ENCODE results near the gene CHST15. TPM values are rescaled to one million over a fixed set of nuclear protein-coding genes. Genes with fewer than 3 reads are reported as not detected.

The CHST15 gene
- total and polyA plus RNA-seq, 2 of the 8 experiments (the other 6 are each of a cell fraction or from before 2014, with no cell fraction given): 8.8 to 9.1 TPM

DNA sequence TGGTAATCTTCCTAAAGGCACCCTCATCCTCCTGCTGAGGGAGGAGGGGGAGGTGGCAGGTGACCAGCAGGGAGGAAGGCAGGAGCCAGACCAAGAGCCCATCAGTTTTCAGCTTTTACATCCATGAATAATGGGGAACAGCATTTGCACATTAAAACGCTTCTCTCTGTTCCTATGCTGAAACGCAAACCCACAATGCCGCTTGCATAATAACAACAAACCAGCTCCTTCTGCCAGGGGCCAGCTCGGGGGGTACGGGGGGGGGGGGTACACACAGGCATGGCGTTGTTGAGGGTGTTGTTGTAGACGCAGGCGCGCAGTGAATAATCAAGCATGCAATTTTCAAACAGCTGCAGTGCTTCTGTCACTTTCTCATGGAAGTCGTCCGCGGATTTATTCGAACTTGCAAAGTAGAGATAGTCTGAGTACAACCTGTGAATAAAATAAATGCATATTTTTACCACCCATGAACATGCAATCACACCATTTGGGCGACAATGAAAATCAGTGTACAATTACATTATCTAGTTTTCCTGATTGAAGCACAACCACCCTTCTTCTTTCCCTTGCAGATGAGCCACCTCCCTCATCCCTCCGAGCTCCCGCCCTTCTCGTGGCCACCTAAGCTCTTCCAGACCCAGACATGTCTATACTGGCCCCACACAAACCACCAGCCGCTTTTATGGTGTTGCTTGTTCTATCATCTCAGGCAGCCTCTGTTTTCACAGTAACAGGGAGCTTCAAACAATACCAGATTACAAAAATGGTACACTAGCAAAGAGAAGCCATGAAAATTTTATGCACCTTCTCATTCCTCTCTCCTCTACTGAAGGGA lies 72.2 kb downstream of the CHST15 start (continued):
- TF ChIP-seq, protein P1, sequence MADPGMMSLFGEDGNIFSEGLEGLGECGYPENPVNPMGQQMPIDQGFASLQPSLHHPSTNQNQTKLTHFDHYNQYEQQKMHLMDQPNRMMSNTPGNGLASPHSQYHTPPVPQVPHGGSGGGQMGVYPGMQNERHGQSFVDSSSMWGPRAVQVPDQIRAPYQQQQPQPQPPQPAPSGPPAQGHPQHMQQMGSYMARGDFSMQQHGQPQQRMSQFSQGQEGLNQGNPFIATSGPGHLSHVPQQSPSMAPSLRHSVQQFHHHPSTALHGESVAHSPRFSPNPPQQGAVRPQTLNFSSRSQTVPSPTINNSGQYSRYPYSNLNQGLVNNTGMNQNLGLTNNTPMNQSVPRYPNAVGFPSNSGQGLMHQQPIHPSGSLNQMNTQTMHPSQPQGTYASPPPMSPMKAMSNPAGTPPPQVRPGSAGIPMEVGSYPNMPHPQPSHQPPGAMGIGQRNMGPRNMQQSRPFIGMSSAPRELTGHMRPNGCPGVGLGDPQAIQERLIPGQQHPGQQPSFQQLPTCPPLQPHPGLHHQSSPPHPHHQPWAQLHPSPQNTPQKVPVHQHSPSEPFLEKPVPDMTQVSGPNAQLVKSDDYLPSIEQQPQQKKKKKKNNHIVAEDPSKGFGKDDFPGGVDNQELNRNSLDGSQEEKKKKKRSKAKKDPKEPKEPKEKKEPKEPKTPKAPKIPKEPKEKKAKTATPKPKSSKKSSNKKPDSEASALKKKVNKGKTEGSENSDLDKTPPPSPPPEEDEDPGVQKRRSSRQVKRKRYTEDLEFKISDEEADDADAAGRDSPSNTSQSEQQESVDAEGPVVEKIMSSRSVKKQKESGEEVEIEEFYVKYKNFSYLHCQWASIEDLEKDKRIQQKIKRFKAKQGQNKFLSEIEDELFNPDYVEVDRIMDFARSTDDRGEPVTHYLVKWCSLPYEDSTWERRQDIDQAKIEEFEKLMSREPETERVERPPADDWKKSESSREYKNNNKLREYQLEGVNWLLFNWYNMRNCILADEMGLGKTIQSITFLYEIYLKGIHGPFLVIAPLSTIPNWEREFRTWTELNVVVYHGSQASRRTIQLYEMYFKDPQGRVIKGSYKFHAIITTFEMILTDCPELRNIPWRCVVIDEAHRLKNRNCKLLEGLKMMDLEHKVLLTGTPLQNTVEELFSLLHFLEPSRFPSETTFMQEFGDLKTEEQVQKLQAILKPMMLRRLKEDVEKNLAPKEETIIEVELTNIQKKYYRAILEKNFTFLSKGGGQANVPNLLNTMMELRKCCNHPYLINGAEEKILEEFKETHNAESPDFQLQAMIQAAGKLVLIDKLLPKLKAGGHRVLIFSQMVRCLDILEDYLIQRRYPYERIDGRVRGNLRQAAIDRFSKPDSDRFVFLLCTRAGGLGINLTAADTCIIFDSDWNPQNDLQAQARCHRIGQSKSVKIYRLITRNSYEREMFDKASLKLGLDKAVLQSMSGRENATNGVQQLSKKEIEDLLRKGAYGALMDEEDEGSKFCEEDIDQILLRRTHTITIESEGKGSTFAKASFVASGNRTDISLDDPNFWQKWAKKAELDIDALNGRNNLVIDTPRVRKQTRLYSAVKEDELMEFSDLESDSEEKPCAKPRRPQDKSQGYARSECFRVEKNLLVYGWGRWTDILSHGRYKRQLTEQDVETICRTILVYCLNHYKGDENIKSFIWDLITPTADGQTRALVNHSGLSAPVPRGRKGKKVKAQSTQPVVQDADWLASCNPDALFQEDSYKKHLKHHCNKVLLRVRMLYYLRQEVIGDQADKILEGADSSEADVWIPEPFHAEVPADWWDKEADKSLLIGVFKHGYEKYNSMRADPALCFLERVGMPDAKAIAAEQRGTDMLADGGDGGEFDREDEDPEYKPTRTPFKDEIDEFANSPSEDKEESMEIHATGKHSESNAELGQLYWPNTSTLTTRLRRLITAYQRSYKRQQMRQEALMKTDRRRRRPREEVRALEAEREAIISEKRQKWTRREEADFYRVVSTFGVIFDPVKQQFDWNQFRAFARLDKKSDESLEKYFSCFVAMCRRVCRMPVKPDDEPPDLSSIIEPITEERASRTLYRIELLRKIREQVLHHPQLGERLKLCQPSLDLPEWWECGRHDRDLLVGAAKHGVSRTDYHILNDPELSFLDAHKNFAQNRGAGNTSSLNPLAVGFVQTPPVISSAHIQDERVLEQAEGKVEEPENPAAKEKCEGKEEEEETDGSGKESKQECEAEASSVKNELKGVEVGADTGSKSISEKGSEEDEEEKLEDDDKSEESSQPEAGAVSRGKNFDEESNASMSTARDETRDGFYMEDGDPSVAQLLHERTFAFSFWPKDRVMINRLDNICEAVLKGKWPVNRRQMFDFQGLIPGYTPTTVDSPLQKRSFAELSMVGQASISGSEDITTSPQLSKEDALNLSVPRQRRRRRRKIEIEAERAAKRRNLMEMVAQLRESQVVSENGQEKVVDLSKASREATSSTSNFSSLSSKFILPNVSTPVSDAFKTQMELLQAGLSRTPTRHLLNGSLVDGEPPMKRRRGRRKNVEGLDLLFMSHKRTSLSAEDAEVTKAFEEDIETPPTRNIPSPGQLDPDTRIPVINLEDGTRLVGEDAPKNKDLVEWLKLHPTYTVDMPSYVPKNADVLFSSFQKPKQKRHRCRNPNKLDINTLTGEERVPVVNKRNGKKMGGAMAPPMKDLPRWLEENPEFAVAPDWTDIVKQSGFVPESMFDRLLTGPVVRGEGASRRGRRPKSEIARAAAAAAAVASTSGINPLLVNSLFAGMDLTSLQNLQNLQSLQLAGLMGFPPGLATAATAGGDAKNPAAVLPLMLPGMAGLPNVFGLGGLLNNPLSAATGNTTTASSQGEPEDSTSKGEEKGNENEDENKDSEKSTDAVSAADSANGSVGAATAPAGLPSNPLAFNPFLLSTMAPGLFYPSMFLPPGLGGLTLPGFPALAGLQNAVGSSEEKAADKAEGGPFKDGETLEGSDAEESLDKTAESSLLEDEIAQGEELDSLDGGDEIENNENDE (IDR thresholded peaks at IDR 0.05; ENCODE audit: insufficient replicate concordance, low read length): peak; percentile 29
